Adrenal gland (tissue), 5 donors: Measurements from ENCODE around the gene MAD1L1.

ENCODE experiments used
- POLR2A ChIP-seq, 2 donors: fragments of 450-650 bp; IDR thresholded peaks; one replicate each; pipeline ENCODE4 v1.6.1; 2017; ENCODE audit warnings: antibody characterized with exemption in 2 of 2, mild to moderate bottlenecking in 2 of 2, moderate library complexity in 1 of 2
- TF ChIP-seq, protein P1 (sequence below), 6 experiments: fragments of 450-650 bp in 4 of 6; fragments of 200-600 bp in 2 of 6; sonication (generic) in 1 of 6; IDR thresholded peaks; 1 replicate in 5 of 6; 2 replicates in 1 of 6; pipeline versions ENCODE4 v1.5.1 to v1.8.0; 2016 to 2021; ENCODE audit warnings: antibody characterized with exemption in 6 of 6, mild to moderate bottlenecking in 2 of 6, moderate library complexity in 1 of 6
- donor health status: DM: no; HTN: no; CAD: no.

GRCh38 chr7:2049111-2049781, 183.5 kb downstream of the MAD1L1 start:
- TF ChIP-seq, protein P1, sequence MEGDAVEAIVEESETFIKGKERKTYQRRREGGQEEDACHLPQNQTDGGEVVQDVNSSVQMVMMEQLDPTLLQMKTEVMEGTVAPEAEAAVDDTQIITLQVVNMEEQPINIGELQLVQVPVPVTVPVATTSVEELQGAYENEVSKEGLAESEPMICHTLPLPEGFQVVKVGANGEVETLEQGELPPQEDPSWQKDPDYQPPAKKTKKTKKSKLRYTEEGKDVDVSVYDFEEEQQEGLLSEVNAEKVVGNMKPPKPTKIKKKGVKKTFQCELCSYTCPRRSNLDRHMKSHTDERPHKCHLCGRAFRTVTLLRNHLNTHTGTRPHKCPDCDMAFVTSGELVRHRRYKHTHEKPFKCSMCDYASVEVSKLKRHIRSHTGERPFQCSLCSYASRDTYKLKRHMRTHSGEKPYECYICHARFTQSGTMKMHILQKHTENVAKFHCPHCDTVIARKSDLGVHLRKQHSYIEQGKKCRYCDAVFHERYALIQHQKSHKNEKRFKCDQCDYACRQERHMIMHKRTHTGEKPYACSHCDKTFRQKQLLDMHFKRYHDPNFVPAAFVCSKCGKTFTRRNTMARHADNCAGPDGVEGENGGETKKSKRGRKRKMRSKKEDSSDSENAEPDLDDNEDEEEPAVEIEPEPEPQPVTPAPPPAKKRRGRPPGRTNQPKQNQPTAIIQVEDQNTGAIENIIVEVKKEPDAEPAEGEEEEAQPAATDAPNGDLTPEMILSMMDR (IDR thresholded peaks at IDR 0.05): no peak
- no peak for TF ChIP-seq POLR2A (IDR thresholded peaks at IDR 0.05)
